H1 (cell line): ENCODE results near the gene ATXN2. TPM values are rescaled to one million over a fixed set of nuclear protein-coding genes. Genes with fewer than 3 reads are reported as not detected.

Experiments used
- SUZ12 ChIP-seq: fragments of 200-600 bp; sonication (generic); IDR thresholded peaks from 2 replicates; pipeline ENCODE4 v1.6.1; 2012; ENCODE audit warnings: mild to moderate bottlenecking, inconsistent platforms, low read length, moderate library complexity, mixed read lengths
- YY1 ChIP-seq: IDR thresholded peaks from 2 replicates; pipeline ENCODE4 v1.6.1; 2011; ENCODE audit warnings: low read depth, mild to moderate bottlenecking, low read length
- polyA plus RNA-seq, 7 experiments: library from polyadenylated mRNA; depleted of rRNA in 3 of 7; stranded (reverse) in 5 of 7; unstranded in 2 of 7; fragments of >200 nt in 5 of 7; fragments of 200-250 nt in 2 of 7; gene quantifications; 1 replicate in 5 of 7; 2 replicates in 1 of 7; 4 replicates in 1 of 7; pipeline versions ENCODE4 v1.2.1 to v1.2.3, GENCODE V29; 2011 to 2013; ENCODE audit warnings: missing spikeins in 2 of 7, mixed read lengths in 2 of 7
- total RNA-seq: library from RNA; stranded (reverse); fragmentation: NEBNext Ultra II Directional; extraction: Animal tissue kit (Norgen Biotek cat#: 25700); gene quantifications from 2 replicates; pipeline ENCODE4 v1.2.1, GENCODE V29; 2021

ATXN2 gene
- total and polyA plus RNA-seq, 2 of the 8 experiments (the other 6 are each of a cell fraction or from before 2014, with no cell fraction given), result 46.6 to 80.7 TPM

GRCh38 chr12:111429828-111430432 lies 169.2 kb downstream of the ATXN2 start (continued):
- TF ChIP-seq SUZ12 (no peak), YY1 (no peak)
